Esophagus muscularis mucosa (tissue), 4 donors: ENCODE data around the gene TCEANC2. TPM values are rescaled to one million over a fixed set of nuclear protein-coding genes. Genes with fewer than 3 reads are reported as not detected.

Experiments
- DNase-seq: peaks from one replicate; pipeline ENCODE4 v3.0.0-alpha.2; 2017; ENCODE audit errors: extremely low spot score
- H3K27ac ChIP-seq, 4 donors: fragments of 200-600 bp; sonication (generic); replicated peaks in 1 of 4; 1 replicate in 3 of 4; 2 replicates in 1 of 4; pipeline ENCODE4 v1.5.1; 2016 to 2019; ENCODE audit warnings: mild to moderate bottlenecking in 1 of 4
- H3K27me3 ChIP-seq, 4 donors: fragments of 200-600 bp; sonication (generic); one replicate each; pipeline versions ENCODE4 v1.5.1 to v1.6.0; 2016 to 2019
- H3K36me3 ChIP-seq, 4 donors: fragments of 200-600 bp; sonication (generic); one replicate each; pipeline ENCODE4 v1.5.1; 2016 to 2019
- H3K4me1 ChIP-seq, 4 donors: fragments of 200-600 bp; sonication (generic); one replicate each; pipeline ENCODE4 v1.5.1; 2016 to 2019
- H3K4me3 ChIP-seq, 4 donors: fragments of 200-600 bp; sonication (generic); 1 replicate in 2 of 4; 2 replicates in 2 of 4; pipeline ENCODE4 v1.5.1; 2016 to 2019; ENCODE audit warnings: mild to moderate bottlenecking in 4 of 4, moderate library complexity in 1 of 4
- H3K9me3 ChIP-seq, 4 donors: fragments of 200-600 bp; sonication (generic); 1 replicate in 3 of 4; 2 replicates in 1 of 4; pipeline ENCODE4 v1.5.1; 2016 to 2019
- CTCF ChIP-seq, 3 experiments: fragments of 200-600 bp in 2 of 3; fragments of 450-650 bp in 1 of 3; sonication (generic) in 2 of 3; IDR thresholded peaks; one replicate each; pipeline ENCODE4 v1.5.1; 2017 to 2019; ENCODE audit warnings: antibody characterized with exemption in 3 of 3, mild to moderate bottlenecking in 2 of 3, moderate library complexity in 1 of 3
- EP300 ChIP-seq: sonication (generic); formaldehyde crosslinking; IDR thresholded peaks from one replicate; pipeline ENCODE4 v1.6.1; 2017; ENCODE audit warnings: antibody characterized with exemption
- POLR2A ChIP-seq: fragments of 450-650 bp; IDR thresholded peaks from one replicate; pipeline ENCODE4 v1.6.1; 2017; ENCODE audit warnings: antibody characterized with exemption, moderate library complexity, mild to moderate bottlenecking, low read depth
- POLR2AphosphoS5 ChIP-seq, 2 donors: sonication (generic); formaldehyde crosslinking; IDR thresholded peaks; one replicate each; pipeline ENCODE4 v1.6.1; 2017; ENCODE audit warnings: antibody characterized with exemption in 2 of 2
- WGBS: methylation state at CpG from one replicate; pipeline ENCODE4 v1.1.5; 2018; 5-methylcytosine and 5-hydroxymethylcytosine counted together
- intact Hi-C: fragments of 100-400 bp; cut with DNase I; formaldehyde crosslinking; loops from one replicate; pipeline ENCODE4 v1.15.1; 2023
- total RNA-seq, 4 donors: library from RNA; depleted of rRNA; stranded (reverse); fragments of >200 nt; gene quantifications; one replicate each; pipeline versions ENCODE4 v1.1.0 to v1.2.1, GENCODE V29; 2016

Gene TCEANC2
- total RNA-seq, 4 donors from 2014 or later: 4.8 to 8.6 (median 7.1) TPM

- peaks cover 0 to 6% (median 2%) of the 10 kb centered on the region in 4 donors for H3K4me1 ChIP-seq
- 71% methylated on average over 8 of the region's 8 CpGs for WGBS
- peaks cover 7 to 16% (median 10%) of the 10 kb centered on the region in 4 donors for H3K36me3 ChIP-seq
- H3K27me3 ChIP-seq: no peaks in the 10 kb centered on the region
- intact Hi-C loops: no loop called here
- no peak overlapping the region for H3K4me3 ChIP-seq
- DNase-seq: no peak
- TF ChIP-seq POLR2AphosphoS5 (IDR thresholded peaks at IDR 0.05): peak in 1 of 2 donors; percentile 29
- no peak for TF ChIP-seq EP300
- no peak for TF ChIP-seq CTCF (IDR thresholded peaks at IDR 0.05)
- TF ChIP-seq POLR2A: no peak
- no peaks in the 10 kb centered on the region for H3K9me3 ChIP-seq
- H3K27ac ChIP-seq: peak overlapping the region in 2 of 4 donors; percentile 22 to 26
These were observed 42.3 kb downstream of the TCEANC2 start for GRCh38 chr1:54095546-54096226.

GRCh38 chr1:54096227-54096876 lies 42.9 kb downstream of the TCEANC2 start:
- WGBS: 86% methylated on average over 25 of the region's 25 CpGs
- no peaks in the 10 kb centered on the region for H3K9me3 ChIP-seq
- intact Hi-C loops: no loop called here

GRCh38 chr1:54096877-54097240 lies 43.5 kb downstream of the TCEANC2 start:
- Histone ChIP-seq H3K9me3 (no peaks in the 10 kb centered on the region), H3K4me3 (no peak overlapping the region), H3K27me3 (no peaks in the 10 kb centered on the region), H3K27ac (no peak overlapping the region), H3K36me3 (peaks cover 7 to 16% (median 11%) of the 10 kb centered on the region in 4 donors), H3K4me1 (peaks cover 0 to 6% (median 2%) of the 10 kb centered on the region in 4 donors)
- intact Hi-C loops: no loop called here
- DNase-seq: no peak
- 68% methylated on average over 7 of the region's 7 CpGs for WGBS
- TF ChIP-seq POLR2AphosphoS5 (IDR thresholded peaks at IDR 0.05): no peak
- no peak for TF ChIP-seq POLR2A
- no peak for TF ChIP-seq CTCF (IDR thresholded peaks at IDR 0.05)
- TF ChIP-seq EP300: no peak

More at GRCh38 chr1:54096227-54096876, 42.9 kb downstream of the TCEANC2 start:
- no peak overlapping the region for H3K27ac ChIP-seq
- no peak overlapping the region for H3K4me3 ChIP-seq
- H3K27me3 ChIP-seq: no peaks in the 10 kb centered on the region
- TF ChIP-seq CTCF (IDR thresholded peaks at IDR 0.05): no peak
- no peak for TF ChIP-seq POLR2AphosphoS5 (IDR thresholded peaks at IDR 0.05)
- TF ChIP-seq EP300: no peak
- no peak for TF ChIP-seq POLR2A
- peaks cover 7 to 16% (median 10%) of the 10 kb centered on the region in 4 donors for H3K36me3 ChIP-seq
- H3K4me1 ChIP-seq: peaks cover 0 to 6% (median 2%) of the 10 kb centered on the region in 4 donors
- DNase-seq: no peak

- no peak for DNase-seq
- Histone ChIP-seq H3K27ac (no peak overlapping the region), H3K4me1 (peaks cover 0 to 6% (median 2%) of the 10 kb centered on the region in 4 donors), H3K27me3 (no peaks in the 10 kb centered on the region), H3K36me3 (peaks cover 7 to 22% (median 13%) of the 10 kb centered on the region in 4 donors), H3K4me3 (no peak overlapping the region), H3K9me3 (no peaks in the 10 kb centered on the region)
- TF ChIP-seq EP300 (no peak), POLR2AphosphoS5 (IDR thresholded peaks at IDR 0.05) (no peak), CTCF (IDR thresholded peaks at IDR 0.05) (no peak), POLR2A (no peak)
- 67% methylated on average over 6 of the region's 6 CpGs for WGBS
- intact Hi-C loops: no loop called here
These were observed 45.7 kb downstream of the TCEANC2 start for GRCh38 chr1:54099061-54099610.
